ENCODE data around the gene DNAJB11.
"Not testable (repeated sequence)": the region's sequence is repeated elsewhere in the genome, so short reads cannot be mapped to it uniquely, and the experiment has no call there.

The DNAJB11 gene

DNA sequence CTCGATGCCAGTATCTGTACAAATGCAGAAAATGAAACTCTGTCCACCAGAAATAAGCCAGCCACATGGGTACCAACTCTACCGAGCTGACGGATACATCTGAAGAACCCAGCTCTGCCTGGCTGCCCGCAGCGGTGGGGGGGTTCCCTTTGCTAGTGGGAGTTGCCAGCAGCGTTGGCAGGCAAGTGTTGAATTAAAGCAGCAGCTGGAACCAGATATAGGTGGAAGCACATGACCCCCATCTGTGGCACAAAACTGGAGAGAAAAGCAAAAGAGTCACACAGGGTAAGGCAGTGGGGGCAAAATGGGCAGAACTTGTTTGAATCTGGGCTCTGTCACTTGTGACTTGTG, 44.3 kb upstream of the DNAJB11 start:
- H3K27me3 ChIP-seq (ENCODE audit: insufficient read depth, insufficient read length), result no peaks in the 10 kb centered on the region
- no peaks in the 10 kb centered on the region for H3K4me1 ChIP-seq (ENCODE audit: insufficient read depth, insufficient read length)
- no peaks in the 10 kb centered on the region for H3K36me3 ChIP-seq (ENCODE audit: insufficient read depth, insufficient read length, low read length)
- no peak overlapping the region for H3K9ac ChIP-seq (ENCODE audit: insufficient read length, low read depth)
- no peaks in the 10 kb centered on the region for H3K9me3 ChIP-seq (ENCODE audit: insufficient read depth, low read length)
- TF ChIP-seq ZNF274 (IDR thresholded peaks at IDR 0.05; ENCODE audit: low read depth, low read length), result no peak
- no peak for TF ChIP-seq YY1 (IDR thresholded peaks at IDR 0.05; ENCODE audit: insufficient read depth, insufficient read length)
- no peak for TF ChIP-seq SUZ12 (IDR thresholded peaks at IDR 0.05; ENCODE audit: extremely low read depth, insufficient read depth, insufficient read length)
- no peak overlapping the region for H3K4me3 ChIP-seq (ENCODE audit: insufficient read length, low read depth)
- no peak for DNase-seq (ENCODE audit: low read depth, low spot score)

DNA sequence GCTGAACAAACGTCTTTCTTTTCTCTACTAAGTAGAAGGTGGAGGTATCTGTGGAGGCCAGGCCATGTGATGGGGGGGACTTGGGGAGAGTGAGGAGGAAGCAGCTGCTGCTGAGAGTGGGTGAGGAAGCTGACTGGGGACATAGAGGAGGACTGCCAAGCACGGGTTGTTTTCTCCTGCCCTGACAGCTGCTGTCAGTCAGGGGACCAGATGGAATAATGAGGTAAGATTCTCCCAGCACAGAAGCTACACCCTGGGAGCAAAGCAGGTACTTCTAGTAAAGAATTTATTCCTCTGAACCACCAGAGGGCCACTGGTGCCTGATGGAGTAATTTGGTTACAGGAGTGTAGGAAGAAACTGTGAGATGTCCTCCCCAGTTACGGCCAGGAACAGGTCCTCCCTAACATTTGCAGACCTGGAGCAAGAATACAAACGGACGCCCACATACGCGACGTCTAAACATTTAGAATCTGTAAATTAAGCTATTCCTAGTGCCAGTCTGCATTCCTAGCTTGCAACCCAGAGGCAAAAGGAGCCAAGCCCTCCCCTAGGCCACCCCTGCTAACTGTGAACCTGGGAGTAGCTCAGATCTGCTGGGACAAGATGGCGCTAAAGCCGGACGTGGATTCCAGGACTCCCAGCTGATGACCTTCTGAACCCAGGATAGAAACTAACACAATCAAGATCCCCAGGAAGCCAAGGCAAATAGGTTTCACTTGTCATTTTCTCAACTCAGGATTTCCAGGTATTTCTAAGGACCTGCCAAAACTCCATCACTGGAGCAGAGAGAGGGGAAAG, 41.1 kb upstream of the DNAJB11 start:
- Histone ChIP-seq H3K36me3 (ENCODE audit: insufficient read depth, insufficient read length, low read length) (no peaks in the 10 kb centered on the region), H3K4me3 (ENCODE audit: insufficient read length, low read depth) (no peak overlapping the region), H3K4me1 (ENCODE audit: insufficient read depth, insufficient read length) (no peaks in the 10 kb centered on the region), H3K9ac (ENCODE audit: insufficient read length, low read depth) (no peak overlapping the region), H3K9me3 (ENCODE audit: insufficient read depth, low read length) (no peaks in the 10 kb centered on the region), H3K27me3 (ENCODE audit: insufficient read depth, insufficient read length) (no peaks in the 10 kb centered on the region)
- no peak for DNase-seq (ENCODE audit: low read depth, low spot score)
- TF ChIP-seq SUZ12 (IDR thresholded peaks at IDR 0.05; ENCODE audit: extremely low read depth, insufficient read depth, insufficient read length) (no peak), ZNF274 (IDR thresholded peaks at IDR 0.05; ENCODE audit: low read depth, low read length) (no peak), YY1 (IDR thresholded peaks at IDR 0.05; ENCODE audit: insufficient read depth, insufficient read length) (no peak)

DNA sequence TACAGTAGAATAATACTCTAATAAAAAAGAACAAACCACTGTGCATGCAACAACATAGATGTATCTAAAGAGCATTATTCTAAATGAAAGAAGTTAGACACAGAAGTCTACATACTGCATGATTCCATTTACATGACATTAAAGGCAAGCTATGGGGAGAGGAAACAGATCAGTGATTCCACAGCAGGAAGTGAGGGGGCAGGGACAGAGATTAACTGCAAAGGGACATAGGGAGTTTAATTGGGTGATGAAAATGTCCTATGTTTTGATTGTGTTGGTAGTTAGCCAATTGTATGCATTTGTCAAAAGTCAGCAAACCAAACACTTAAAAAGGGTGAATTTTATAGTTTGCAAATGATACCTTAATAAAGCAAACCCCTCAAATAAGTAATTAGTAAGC, 40.1 kb upstream of the DNAJB11 start:
- Histone ChIP-seq H3K4me1 (ENCODE audit: insufficient read depth, insufficient read length) (no peaks in the 10 kb centered on the region), H3K36me3 (ENCODE audit: insufficient read depth, insufficient read length, low read length) (no peaks in the 10 kb centered on the region), H3K27me3 (ENCODE audit: insufficient read depth, insufficient read length) (no peaks in the 10 kb centered on the region), H3K4me3 (ENCODE audit: insufficient read length, low read depth) (no peak overlapping the region), H3K9me3 (ENCODE audit: insufficient read depth, low read length) (no peaks in the 10 kb centered on the region), H3K9ac (ENCODE audit: insufficient read length, low read depth) (no peak overlapping the region)
- no peak for DNase-seq (ENCODE audit: low read depth, low spot score)
- TF ChIP-seq SUZ12 (IDR thresholded peaks at IDR 0.05; ENCODE audit: extremely low read depth, insufficient read depth, insufficient read length) (no peak), YY1 (IDR thresholded peaks at IDR 0.05; ENCODE audit: insufficient read depth, insufficient read length) (no peak), ZNF274 (IDR thresholded peaks at IDR 0.05; ENCODE audit: low read depth, low read length) (no peak)

DNA sequence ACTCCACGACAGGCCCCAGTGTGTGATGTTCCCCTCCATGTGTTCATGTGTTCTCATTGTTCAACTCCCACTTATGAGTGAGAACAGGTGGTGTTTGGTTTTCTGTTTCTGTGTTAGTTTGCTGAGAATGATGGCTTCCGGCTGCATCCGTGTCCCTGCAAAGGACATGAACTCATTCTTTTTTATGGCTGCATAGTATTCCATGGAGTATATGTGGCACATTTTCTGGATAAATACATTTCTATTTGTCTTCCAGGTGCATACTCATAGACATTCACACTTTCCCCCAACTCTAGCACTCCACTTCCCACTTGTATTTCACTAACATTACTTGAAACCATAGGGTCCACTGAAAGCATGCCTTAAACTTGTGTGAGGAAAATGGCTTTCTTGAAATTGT, 38.8 kb upstream of the DNAJB11 start:
- H3K4me1 ChIP-seq (ENCODE audit: insufficient read depth, insufficient read length); H3K9ac ChIP-seq (ENCODE audit: insufficient read length, low read depth); H3K9me3 ChIP-seq (ENCODE audit: insufficient read depth, low read length); DNase-seq (ENCODE audit: low read depth, low spot score); H3K27me3 ChIP-seq (ENCODE audit: insufficient read depth, insufficient read length); H3K36me3 ChIP-seq (ENCODE audit: insufficient read depth, insufficient read length, low read length); H3K4me3 ChIP-seq (ENCODE audit: insufficient read length, low read depth): not testable (repeated sequence)

DNA sequence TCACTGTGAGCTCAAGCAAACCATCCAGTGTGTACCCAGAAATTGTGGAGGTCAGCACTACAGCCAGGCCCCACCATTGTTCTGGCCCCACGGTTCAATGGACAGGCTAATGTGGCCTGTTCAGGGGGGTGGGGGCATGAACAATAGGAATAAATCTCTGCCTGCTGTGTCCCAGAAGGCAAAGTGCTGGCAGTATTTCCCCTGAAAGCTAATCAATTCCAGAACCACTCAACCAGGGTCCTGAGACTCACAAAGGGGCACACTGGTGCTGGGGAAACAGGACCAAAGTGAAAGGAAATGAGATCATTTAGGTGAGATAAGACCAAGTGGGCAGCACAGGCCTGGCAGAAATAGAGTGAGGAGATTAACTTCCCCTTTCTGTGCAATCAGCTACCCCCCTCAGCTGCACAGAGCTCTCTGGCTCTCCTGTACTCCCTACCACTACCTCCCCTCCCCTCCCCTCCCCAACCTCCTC, 37.9 kb upstream of the DNAJB11 start:
- no peak overlapping the region for H3K9ac ChIP-seq (ENCODE audit: insufficient read length, low read depth)
- TF ChIP-seq ZNF274 (IDR thresholded peaks at IDR 0.05; ENCODE audit: low read depth, low read length) (no peak), SUZ12 (IDR thresholded peaks at IDR 0.05; ENCODE audit: extremely low read depth, insufficient read depth, insufficient read length) (no peak), YY1 (IDR thresholded peaks at IDR 0.05; ENCODE audit: insufficient read depth, insufficient read length) (no peak)
- H3K4me3 ChIP-seq (ENCODE audit: insufficient read length, low read depth), result no peak overlapping the region
- no peaks in the 10 kb centered on the region for H3K36me3 ChIP-seq (ENCODE audit: insufficient read depth, insufficient read length, low read length)
- no peaks in the 10 kb centered on the region for H3K4me1 ChIP-seq (ENCODE audit: insufficient read depth, insufficient read length)
- no peak for DNase-seq (ENCODE audit: low read depth, low spot score)
- H3K27me3 ChIP-seq (ENCODE audit: insufficient read depth, insufficient read length), result no peaks in the 10 kb centered on the region
- H3K9me3 ChIP-seq (ENCODE audit: insufficient read depth, low read length), result no peaks in the 10 kb centered on the region

DNA sequence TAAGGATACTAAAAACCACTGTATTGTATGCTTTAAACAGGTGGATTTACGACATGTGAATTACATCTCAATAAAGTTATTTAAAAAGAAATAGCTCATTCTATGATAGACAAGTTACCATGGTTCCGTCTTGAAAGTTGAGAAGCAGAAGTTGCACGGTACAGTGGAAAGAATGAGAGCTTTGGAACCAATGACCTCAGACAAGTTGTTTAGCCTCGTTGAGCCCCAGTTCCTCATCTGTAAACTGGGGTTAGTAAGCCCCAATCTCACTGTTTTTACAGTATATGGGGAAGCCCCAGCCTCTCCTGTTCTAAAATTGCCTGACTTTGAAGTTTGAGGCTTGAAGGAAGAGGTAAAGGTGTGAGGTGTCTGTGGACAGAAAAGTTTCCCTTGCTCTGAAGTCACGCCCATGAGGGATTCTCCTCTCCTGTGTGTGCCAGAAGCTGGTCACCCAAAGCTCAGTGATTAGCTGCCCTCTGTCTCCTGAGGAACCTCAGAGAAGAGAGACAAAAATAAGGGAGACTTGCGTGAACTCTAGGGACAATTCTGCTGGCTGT, 36.3 kb upstream of the DNAJB11 start:
- H3K9ac ChIP-seq (ENCODE audit: insufficient read length, low read depth), result no peak overlapping the region
- TF ChIP-seq YY1 (IDR thresholded peaks at IDR 0.05; ENCODE audit: insufficient read depth, insufficient read length), result no peak
- TF ChIP-seq SUZ12 (IDR thresholded peaks at IDR 0.05; ENCODE audit: extremely low read depth, insufficient read depth, insufficient read length), result no peak
- no peak for DNase-seq (ENCODE audit: low read depth, low spot score)
- H3K4me1 ChIP-seq (ENCODE audit: insufficient read depth, insufficient read length), result no peaks in the 10 kb centered on the region
- no peak overlapping the region for H3K4me3 ChIP-seq (ENCODE audit: insufficient read length, low read depth)
- H3K27me3 ChIP-seq (ENCODE audit: insufficient read depth, insufficient read length), result no peaks in the 10 kb centered on the region
- no peaks in the 10 kb centered on the region for H3K36me3 ChIP-seq (ENCODE audit: insufficient read depth, insufficient read length, low read length)
- no peaks in the 10 kb centered on the region for H3K9me3 ChIP-seq (ENCODE audit: insufficient read depth, low read length)

DNA sequence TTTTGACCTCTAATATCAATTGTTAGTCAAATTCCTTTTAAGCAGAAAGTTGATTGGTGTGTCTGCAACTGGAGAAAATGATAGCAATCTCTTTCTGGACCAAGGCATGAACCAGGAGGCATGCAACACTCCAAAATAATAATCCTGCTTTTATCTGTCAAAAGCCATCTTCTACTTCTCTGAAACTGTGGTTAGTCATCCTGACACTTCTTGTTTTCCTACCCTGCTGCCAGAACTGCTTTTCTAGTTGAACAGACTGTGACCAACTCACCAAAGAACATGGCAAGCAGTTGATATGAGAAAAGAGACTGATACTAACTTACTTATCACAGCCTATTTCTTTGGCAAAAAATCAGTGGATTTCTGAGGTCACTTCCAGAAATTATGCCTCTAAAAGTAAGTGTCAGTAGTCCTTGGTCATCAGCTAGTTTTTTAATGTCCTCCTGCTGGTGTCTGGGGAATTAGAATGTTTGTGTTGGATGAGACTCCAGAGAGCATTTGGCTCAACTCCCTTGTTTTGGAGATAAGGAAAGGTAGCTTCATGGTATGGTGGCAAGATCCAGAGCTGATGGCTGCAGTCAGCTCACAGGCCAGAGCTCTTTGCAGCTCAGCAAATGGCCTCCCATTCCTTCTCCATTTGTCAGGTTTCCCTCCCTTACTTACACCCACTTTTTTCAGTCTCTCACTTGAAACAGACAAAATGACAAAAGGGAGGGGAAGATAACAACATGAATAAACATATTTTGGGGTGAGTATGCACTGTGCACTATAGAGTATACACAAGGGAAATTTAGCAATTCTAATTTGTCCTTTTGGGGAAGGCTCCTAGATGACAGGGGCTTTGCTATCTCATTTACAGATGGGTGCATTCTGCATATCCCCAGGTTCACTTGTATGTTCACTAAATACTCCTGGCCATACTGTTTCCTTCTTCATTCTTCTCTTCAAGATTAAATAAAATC, 33.4 kb upstream of the DNAJB11 start:
- TF ChIP-seq ZNF274 (IDR thresholded peaks at IDR 0.05; ENCODE audit: low read depth, low read length), result no peak
- TF ChIP-seq YY1 (IDR thresholded peaks at IDR 0.05; ENCODE audit: insufficient read depth, insufficient read length), result no peak
- TF ChIP-seq SUZ12 (IDR thresholded peaks at IDR 0.05; ENCODE audit: extremely low read depth, insufficient read depth, insufficient read length), result no peak
- H3K9ac ChIP-seq (ENCODE audit: insufficient read length, low read depth), result no peak overlapping the region
- no peaks in the 10 kb centered on the region for H3K27me3 ChIP-seq (ENCODE audit: insufficient read depth, insufficient read length)
- no peaks in the 10 kb centered on the region for H3K4me1 ChIP-seq (ENCODE audit: insufficient read depth, insufficient read length)
- DNase-seq (ENCODE audit: low read depth, low spot score), result no peak
- H3K36me3 ChIP-seq (ENCODE audit: insufficient read depth, insufficient read length, low read length), result no peaks in the 10 kb centered on the region
- H3K4me3 ChIP-seq (ENCODE audit: insufficient read length, low read depth), result no peak overlapping the region
- no peaks in the 10 kb centered on the region for H3K9me3 ChIP-seq (ENCODE audit: insufficient read depth, low read length)

Measured in NT2/D1 (cell line).